Mesendoderm (in vitro differentiated cells): Measurements from ENCODE around the gene AQP12A.

Source experiments
- DNase-seq: peaks from one replicate; pipeline ENCODE4 v3.0.0; 2013
- H2AK5ac ChIP-seq: 2 replicates; pipeline ENCODE4 v1.6.1; 2013; ENCODE audit warnings: low read length, inconsistent platforms
- H2BK120ac ChIP-seq: 2 replicates; pipeline ENCODE4 v1.6.1; 2013; ENCODE audit warnings: low read depth, mild to moderate bottlenecking, low read length, moderate library complexity, mixed read lengths
- H2BK15ac ChIP-seq: replicated peaks from 2 replicates; pipeline ENCODE4 v1.6.1; 2013; ENCODE audit warnings: low read depth, mild to moderate bottlenecking, moderate library complexity
- H2BK5ac ChIP-seq: 2 replicates; pipeline ENCODE4 v1.6.1; 2013; ENCODE audit warnings: low read length, inconsistent platforms
- H3K18ac ChIP-seq: 2 replicates; pipeline ENCODE4 v1.6.1; 2013; ENCODE audit warnings: mild to moderate bottlenecking, low read length, mixed read lengths
- H3K23ac ChIP-seq: one replicate; pipeline ENCODE4 v1.6.1; 2013; ENCODE audit warnings: low read length
- H3K27ac ChIP-seq: 2 replicates; pipeline ENCODE4 v1.5.1; 2013; ENCODE audit warnings: low read depth, mild to moderate bottlenecking, inconsistent platforms, low read length, moderate library complexity
- H3K27me3 ChIP-seq: 2 replicates; pipeline ENCODE4 v1.6.1; 2013; ENCODE audit warnings: low read length, control low read depth, mild to moderate bottlenecking, inconsistent platforms; ENCODE audit not compliant: insufficient read depth, poor library complexity
- H3K36me3 ChIP-seq: 2 replicates; pipeline ENCODE4 v1.6.1; 2013; ENCODE audit warnings: low read length, inconsistent platforms; ENCODE audit not compliant: control insufficient read depth, insufficient read depth
- H3K4ac ChIP-seq: one replicate; pipeline ENCODE4 v1.6.1; 2013; ENCODE audit warnings: low read depth, mild to moderate bottlenecking, low read length, moderate library complexity
- H3K4me1 ChIP-seq: 2 replicates; pipeline ENCODE4 v1.6.1; 2013; ENCODE audit warnings: low read depth, low read length, inconsistent platforms; ENCODE audit not compliant: control insufficient read depth
- H3K4me2 ChIP-seq: 2 replicates; pipeline ENCODE4 v1.6.1; 2013; ENCODE audit warnings: low read length
- H3K4me3 ChIP-seq: 2 replicates; pipeline ENCODE4 v1.5.1; 2013; ENCODE audit warnings: mild to moderate bottlenecking, low read length
- H3K56ac ChIP-seq: one replicate; pipeline ENCODE4 v1.6.1; 2013; ENCODE audit warnings: low read length
- H3K79me1 ChIP-seq: 2 replicates; pipeline ENCODE4 v1.6.1; 2013; ENCODE audit warnings: low read length, inconsistent platforms
- H3K79me2 ChIP-seq: 2 replicates; pipeline ENCODE4 v1.6.1; 2013; ENCODE audit warnings: mild to moderate bottlenecking, low read length; ENCODE audit not compliant: control insufficient read depth, insufficient read depth
- H3K9ac ChIP-seq: 2 replicates; pipeline ENCODE4 v1.6.1; 2013; ENCODE audit warnings: low read length, inconsistent platforms
- H4K5ac ChIP-seq: one replicate; pipeline ENCODE4 v1.6.1; 2013; ENCODE audit warnings: low read length
- H4K8ac ChIP-seq: one replicate; pipeline ENCODE4 v1.6.1; 2013; ENCODE audit warnings: low read depth, mild to moderate bottlenecking, control low read depth, low read length, moderate library complexity
- WGBS: extraction: QIAGEN DNeasy Blood & Tissue Kit; methylation state at CpG from one replicate; pipeline ENCODE4 v1.1.7; 2013; ENCODE audit warnings: low lambda C conversion rate, missing lambda C conversion rate; ENCODE audit not compliant: insufficient coverage; ENCODE audit errors: extremely low coverage; 5-methylcytosine and 5-hydroxymethylcytosine counted together

AQP12A gene

GRCh38 chr2:240707821-240708220 lies 16.2 kb downstream of the AQP12A start:
- Histone ChIP-seq H2AK5ac (no peak overlapping the region), H2BK120ac (no peak overlapping the region), H3K79me1 (no peaks in the 10 kb centered on the region), H3K18ac (no peak overlapping the region), H3K36me3 (no peaks in the 10 kb centered on the region), H3K4me1 (no peaks in the 10 kb centered on the region), H3K4me3 (no peak overlapping the region), H4K5ac (no peak overlapping the region), H3K27me3 (no peaks in the 10 kb centered on the region), H3K79me2 (no peaks in the 10 kb centered on the region), H3K23ac (no peak overlapping the region), H4K8ac (no peak overlapping the region), H3K27ac (no peak overlapping the region), H3K9ac (no peak overlapping the region), H3K4ac (no peak overlapping the region), H3K56ac (no peak overlapping the region), H2BK15ac (no peak overlapping the region), H2BK5ac (no peak overlapping the region), H3K4me2 (no peak overlapping the region)
- WGBS = no CpG with 5 or more reads among the region's 10 CpGs
- DNase-seq = no peak

GRCh38 chr2:240708457-240708856 lies 16.8 kb downstream of the AQP12A start:
- H3K4me2 ChIP-seq = no peak overlapping the region
- H3K4me1 ChIP-seq = no peaks in the 10 kb centered on the region
- no peak overlapping the region for H3K9ac ChIP-seq
- WGBS = no CpG with 5 or more reads among the region's 7 CpGs
- H4K5ac ChIP-seq = no peak overlapping the region
- no peak overlapping the region for H2BK120ac ChIP-seq
- no peaks in the 10 kb centered on the region for H3K36me3 ChIP-seq
- H2BK15ac ChIP-seq = no peak overlapping the region
- H3K23ac ChIP-seq = no peak overlapping the region
- H3K79me1 ChIP-seq = no peaks in the 10 kb centered on the region
- no peak overlapping the region for H3K27ac ChIP-seq
- H3K56ac ChIP-seq = no peak overlapping the region
- H3K4me3 ChIP-seq = no peak overlapping the region
- no peak overlapping the region for H2AK5ac ChIP-seq
- no peaks in the 10 kb centered on the region for H3K79me2 ChIP-seq
- H3K27me3 ChIP-seq = no peaks in the 10 kb centered on the region
- no peak overlapping the region for H4K8ac ChIP-seq
- H2BK5ac ChIP-seq = no peak overlapping the region
- no peak for DNase-seq
- H3K4ac ChIP-seq = no peak overlapping the region
- no peak overlapping the region for H3K18ac ChIP-seq

- Histone ChIP-seq H2BK15ac (no peak overlapping the region), H4K8ac (no peak overlapping the region), H3K36me3 (no peaks in the 10 kb centered on the region), H3K27ac (no peak overlapping the region), H3K9ac (no peak overlapping the region), H4K5ac (no peak overlapping the region), H3K4me1 (no peaks in the 10 kb centered on the region), H3K4me2 (no peak overlapping the region), H2BK5ac (no peak overlapping the region), H3K56ac (no peak overlapping the region), H3K4me3 (no peak overlapping the region), H3K27me3 (no peaks in the 10 kb centered on the region), H3K4ac (no peak overlapping the region), H3K23ac (no peak overlapping the region), H2AK5ac (no peak overlapping the region), H3K79me1 (no peaks in the 10 kb centered on the region), H3K18ac (no peak overlapping the region), H3K79me2 (no peaks in the 10 kb centered on the region), H2BK120ac (no peak overlapping the region)
- DNase-seq = no peak
- no CpG with 5 or more reads among the region's 9 CpGs for WGBS
Observed at GRCh38 chr2:240711296-240711695, 19.6 kb downstream of the AQP12A start.

GRCh38 chr2:240711701-240712100 lies 20.0 kb downstream of the AQP12A start:
- no peaks in the 10 kb centered on the region for H3K27me3 ChIP-seq
- no CpG with 5 or more reads among the region's 5 CpGs for WGBS

GRCh38 chr2:240712121-240712520 lies 20.5 kb downstream of the AQP12A start:
- Histone ChIP-seq H3K23ac (no peak overlapping the region), H3K56ac (no peak overlapping the region), H2AK5ac (no peak overlapping the region), H3K18ac (no peak overlapping the region), H3K4me2 (no peak overlapping the region), H3K9ac (no peak overlapping the region), H4K8ac (no peak overlapping the region), H3K79me1 (no peaks in the 10 kb centered on the region), H3K27ac (no peak overlapping the region), H3K79me2 (no peaks in the 10 kb centered on the region), H3K4me1 (no peaks in the 10 kb centered on the region), H3K4me3 (no peak overlapping the region), H3K27me3 (no peaks in the 10 kb centered on the region), H2BK5ac (no peak overlapping the region), H3K36me3 (no peaks in the 10 kb centered on the region), H2BK15ac (no peak overlapping the region), H3K4ac (no peak overlapping the region), H4K5ac (no peak overlapping the region), H2BK120ac (no peak overlapping the region)
- no peak for DNase-seq
- WGBS = no CpG with 5 or more reads among the region's 9 CpGs

More at GRCh38 chr2:240711701-240712100, 20.0 kb downstream of the AQP12A start:
- Histone ChIP-seq H3K4ac (no peak overlapping the region), H2BK15ac (no peak overlapping the region), H2AK5ac (no peak overlapping the region), H3K18ac (no peak overlapping the region), H3K56ac (no peak overlapping the region), H3K79me1 (no peaks in the 10 kb centered on the region), H3K27ac (no peak overlapping the region), H4K8ac (no peak overlapping the region), H3K4me2 (no peak overlapping the region), H4K5ac (no peak overlapping the region), H3K4me3 (no peak overlapping the region), H3K79me2 (no peaks in the 10 kb centered on the region), H2BK5ac (no peak overlapping the region), H3K9ac (no peak overlapping the region), H3K4me1 (no peaks in the 10 kb centered on the region), H3K23ac (no peak overlapping the region), H2BK120ac (no peak overlapping the region), H3K36me3 (no peaks in the 10 kb centered on the region)
- DNase-seq = no peak

- Histone ChIP-seq H3K79me2 (no peaks in the 10 kb centered on the region), H2BK120ac (no peak overlapping the region), H3K4me3 (no peak overlapping the region), H3K18ac (no peak overlapping the region), H2BK15ac (no peak overlapping the region), H3K4me1 (no peaks in the 10 kb centered on the region), H2AK5ac (no peak overlapping the region), H3K79me1 (no peaks in the 10 kb centered on the region), H3K27me3 (no peaks in the 10 kb centered on the region), H3K4ac (no peak overlapping the region), H3K56ac (no peak overlapping the region), H3K9ac (no peak overlapping the region), H3K4me2 (no peak overlapping the region), H3K27ac (no peak overlapping the region), H3K36me3 (no peaks in the 10 kb centered on the region), H3K23ac (no peak overlapping the region), H2BK5ac (no peak overlapping the region), H4K5ac (no peak overlapping the region), H4K8ac (no peak overlapping the region)
- DNase-seq = no peak
- WGBS = no CpG with 5 or more reads among the region's 25 CpGs
Observed at GRCh38 chr2:240713071-240713927, 21.6 kb downstream of the AQP12A start.
